ENCODE data around the gene FKTN.

- TF ChIP-seq CTCF (IDR thresholded peaks at IDR 0.05) (no peak), RAD21 (IDR thresholded peaks at IDR 0.05; ENCODE audit: low read length) (no peak), RCOR1 (IDR thresholded peaks at IDR 0.05; ENCODE audit: low read length) (no peak), NRF1 (IDR thresholded peaks at IDR 0.05; ENCODE audit: low read depth, low read length) (no peak)
Observed at GRCh38 chr9:105647595-105648349, 89.8 kb downstream of the FKTN start.
